Ramos (cell line): ENCODE results near the gene CSRNP2.
"Not testable (repeated sequence)": the region's sequence is repeated elsewhere in the genome, so short reads cannot be mapped to it uniquely, and the experiment has no call there.

Experiments
- in situ Hi-C: fragments of 300-500 bp; cut with MboI; formaldehyde crosslinking; loops from one replicate; pipeline ENCODE4 v1.14.3; 2022; ENCODE audit warnings: low sequenced_read_pairs; ENCODE audit not compliant: unreplicated experiment

Gene CSRNP2

GRCh38 chr12:51078346-51078745 is 5.0 kb downstream of the CSRNP2 start:
- in situ Hi-C loops, result not testable (repeated sequence)

- in situ Hi-C loops, result no loop called here
These were observed 5.5 kb downstream of the CSRNP2 start for GRCh38 chr12:51077930-51078329.

- in situ Hi-C loops, result no loop called here
These were observed 7.0 kb downstream of the CSRNP2 start for GRCh38 chr12:51076236-51076930.

GRCh38 chr12:51075390-51075789 is 8.0 kb downstream of the CSRNP2 start:
- in situ Hi-C loops, result no loop called here

- in situ Hi-C loops, result no loop called here
These were observed 11.7 kb downstream of the CSRNP2 start for GRCh38 chr12:51071663-51072062.

- in situ Hi-C loops, result no loop called here
These were observed 13.4 kb downstream of the CSRNP2 start for GRCh38 chr12:51070004-51070403.

GRCh38 chr12:51067771-51068170 is 15.6 kb downstream of the CSRNP2 start:
- in situ Hi-C loops, result no loop called here

- in situ Hi-C loops, result no loop called here
These were observed 16.2 kb downstream of the CSRNP2 start for GRCh38 chr12:51067229-51067628.

- in situ Hi-C loops, result no loop called here
These were observed 17.9 kb downstream of the CSRNP2 start for GRCh38 chr12:51065530-51065929.

- in situ Hi-C loops, result no loop called here
These were observed 20.6 kb downstream of the CSRNP2 start for GRCh38 chr12:51062631-51063397.

GRCh38 chr12:51059086-51059485 is 24.3 kb downstream of the CSRNP2 start:
- in situ Hi-C loops, result no loop called here

- in situ Hi-C loops, result no loop called here
These were observed 27.2 kb downstream of the CSRNP2 start for GRCh38 chr12:51056242-51056641.

GRCh38 chr12:51055060-51055459 is 28.3 kb downstream of the CSRNP2 start:
- in situ Hi-C loops, result no loop called here

GRCh38 chr12:51051787-51052186 is 31.6 kb downstream of the CSRNP2 start:
- in situ Hi-C loops, result no loop called here

- in situ Hi-C loops, result loop anchor here (5.0 to 10.0 kb wide), 2 partner anchors 195 to 303 kb away; no protein-coding TSS in a partner anchor
These were observed 33.9 kb downstream of the CSRNP2 start for GRCh38 chr12:51049525-51049924.

- in situ Hi-C loops, result loop anchor here (5.0 to 10.0 kb wide), 2 partner anchors 196 to 304 kb away; no protein-coding TSS in a partner anchor
These were observed 34.6 kb downstream of the CSRNP2 start for GRCh38 chr12:51048661-51049251.

- in situ Hi-C loops, result loop anchor here (5.0 to 10.0 kb wide), 2 partner anchors 197 to 304 kb away; no protein-coding TSS in a partner anchor
These were observed 35.5 kb downstream of the CSRNP2 start, which contains the start of gene LETMD1 for GRCh38 chr12:51047655-51048540. Gene LETMD1 (plus strand): TSS chr12:51048327. CDS start chr12:51048357, 30 bp downstream.

- in situ Hi-C loops, result no loop called here
These were observed 47.1 kb downstream of the CSRNP2 start for GRCh38 chr12:51036279-51036678.

GRCh38 chr12:51033457-51034089 is 49.8 kb downstream of the CSRNP2 start:
- in situ Hi-C loops, result no loop called here
